Measurements from ENCODE around the gene P2RY14.
A peak's percentile ranks its signal among the peaks of the same experiment; 100 is the strongest.

P2RY14 gene

GRCh38 chr3:151171145-151171757 is 107.1 kb downstream of the P2RY14 start:
- peak; percentile 38 to 55 for DNase-seq

GRCh38 chr3:151169948-151170679 is 108.2 kb downstream of the P2RY14 start:
- DNase-seq: peak; percentile 63 to 76

GRCh38 chr3:151169262-151169947 is 108.9 kb downstream of the P2RY14 start:
- DNase-seq: no peak

DNA sequence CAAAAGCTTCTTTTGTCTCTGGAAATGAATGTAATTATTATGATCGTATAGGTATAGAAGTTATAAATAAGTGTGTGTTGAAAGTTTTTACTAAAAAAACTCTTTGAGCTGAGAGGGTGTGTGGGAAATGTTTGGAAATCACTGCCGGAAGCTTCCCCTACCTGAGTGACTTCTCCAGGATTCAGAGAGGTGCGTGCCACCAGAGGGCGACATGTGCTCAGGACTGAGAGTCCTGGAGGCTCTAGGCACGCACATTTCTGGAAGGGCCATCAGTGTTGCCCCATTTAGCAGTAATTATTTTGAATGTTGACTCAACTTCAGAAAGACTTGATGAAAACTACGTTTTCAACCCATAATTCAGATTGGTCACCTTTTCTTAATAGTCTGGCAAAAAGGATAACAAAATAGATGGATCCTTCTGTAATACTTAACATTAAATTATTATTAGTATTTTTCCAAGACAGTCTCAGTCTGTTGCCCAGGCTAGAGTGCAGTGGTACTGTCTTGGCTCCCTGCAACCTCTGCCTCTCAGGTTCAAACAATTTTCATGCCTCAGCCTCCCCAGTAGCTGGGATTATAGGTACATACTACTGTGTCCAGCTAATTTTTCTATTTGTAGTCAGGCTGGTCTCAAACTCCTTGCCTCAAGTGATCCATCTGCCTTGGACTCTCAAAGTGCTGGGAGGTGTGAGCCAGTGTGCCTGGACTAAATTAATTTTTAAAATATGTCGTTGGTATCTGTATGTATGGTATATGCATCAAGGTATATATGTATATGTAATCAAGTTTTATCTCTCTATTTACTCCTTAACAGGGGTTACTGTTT is 109.9 kb downstream of the P2RY14 start:
- peak; percentile 89 to 90 for DNase-seq

DNA sequence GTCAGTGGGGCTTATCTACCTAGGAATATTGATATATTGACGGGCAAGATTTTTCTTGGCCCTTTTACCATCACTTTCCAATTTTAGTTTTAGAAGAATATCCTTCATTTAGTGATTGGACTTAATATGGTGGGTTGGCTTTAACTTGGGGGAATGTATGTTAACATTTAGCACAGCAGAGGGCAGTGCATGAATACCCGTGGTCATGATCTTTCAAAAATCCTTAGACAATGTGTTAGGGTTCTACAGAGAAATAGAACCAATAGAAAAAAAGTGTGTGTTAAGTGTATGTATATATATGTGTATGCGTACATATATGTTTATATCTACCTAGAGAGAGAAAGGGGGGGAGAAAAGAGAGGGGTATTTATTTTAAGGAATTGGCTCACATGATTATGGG is 112.2 kb downstream of the P2RY14 start:
- no peak for DNase-seq

GRCh38 chr3:151165226-151165625 is 113.1 kb downstream of the P2RY14 start:
- DNase-seq: no peak
